Rectal smooth muscle tissue (tissue), 1 donor: ENCODE data around the gene PCBP4.

Experiments used
- H3K27ac ChIP-seq: one replicate; pipeline ENCODE4 v1.7.0; 2013; ENCODE audit warnings: low read depth, low read length, inconsistent platforms
- H3K27me3 ChIP-seq: one replicate; pipeline ENCODE4 v1.7.0; 2013; ENCODE audit warnings: low read length; ENCODE audit not compliant: control insufficient read depth, insufficient read depth
- H3K36me3 ChIP-seq: one replicate; pipeline ENCODE4 v1.7.0; 2013; ENCODE audit warnings: low read length; ENCODE audit not compliant: control insufficient read depth, insufficient read depth
- H3K4me1 ChIP-seq: one replicate; pipeline ENCODE4 v1.7.0; 2013; ENCODE audit warnings: low read length; ENCODE audit not compliant: control insufficient read depth, insufficient read depth
- H3K4me3 ChIP-seq: one replicate; pipeline ENCODE4 v1.7.0; 2013; ENCODE audit warnings: low read length
- H3K9ac ChIP-seq: one replicate; pipeline ENCODE4 v1.7.0; 2013; ENCODE audit warnings: low read length

Gene PCBP4

GRCh38 chr3:51927061-51927977, 39.9 kb downstream of the PCBP4 start:
- Histone ChIP-seq H3K27ac (no peak overlapping the region), H3K9ac (no peak overlapping the region), H3K36me3 (no peaks in the 10 kb centered on the region), H3K4me1 (no peaks in the 10 kb centered on the region), H3K4me3 (no peak overlapping the region), H3K27me3 (no peaks in the 10 kb centered on the region)

GRCh38 chr3:51921081-51921578, 46.1 kb downstream of the PCBP4 start:
- H3K9ac ChIP-seq = no peak overlapping the region
- H3K27me3 ChIP-seq = no peaks in the 10 kb centered on the region
- H3K4me3 ChIP-seq = no peak overlapping the region
- H3K4me1 ChIP-seq = no peaks in the 10 kb centered on the region
- no peaks in the 10 kb centered on the region for H3K36me3 ChIP-seq
- H3K27ac ChIP-seq = no peak overlapping the region

- no peak overlapping the region for H3K27ac ChIP-seq
- H3K4me1 ChIP-seq = no peaks in the 10 kb centered on the region
- H3K36me3 ChIP-seq = no peaks in the 10 kb centered on the region
- no peak overlapping the region for H3K9ac ChIP-seq
- no peaks in the 10 kb centered on the region for H3K27me3 ChIP-seq
- no peak overlapping the region for H3K4me3 ChIP-seq
These were observed 50.8 kb downstream of the PCBP4 start for GRCh38 chr3:51916418-51916817.

DNA sequence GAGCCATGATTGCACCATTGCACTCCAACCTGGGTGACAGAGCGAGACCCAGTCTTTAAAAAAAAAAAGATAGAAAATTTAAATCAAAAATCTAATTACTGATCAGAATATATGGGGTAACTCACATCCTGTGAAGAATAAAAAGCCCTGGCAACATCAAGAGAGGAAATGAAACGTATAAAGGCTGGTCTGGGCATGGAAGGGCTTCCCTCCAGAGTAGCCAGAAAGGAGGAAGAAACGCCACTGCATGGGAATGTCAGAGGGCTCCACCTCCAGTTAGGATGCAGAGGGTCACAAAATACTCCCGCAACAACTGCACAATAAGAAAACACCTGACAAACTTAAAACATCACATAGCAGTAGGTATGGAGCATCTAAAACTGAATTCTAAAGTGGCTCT, 59.2 kb downstream of the PCBP4 start:
- H3K27ac ChIP-seq = no peak overlapping the region
- H3K4me3 ChIP-seq = no peak overlapping the region
- no peaks in the 10 kb centered on the region for H3K27me3 ChIP-seq

More for the DNA sequence above, 59.2 kb downstream of the PCBP4 start:
- Histone ChIP-seq H3K4me1 (no peaks in the 10 kb centered on the region), H3K9ac (no peak overlapping the region), H3K36me3 (no peaks in the 10 kb centered on the region)
